ENCODE data around the gene SCN9A.

DNA sequence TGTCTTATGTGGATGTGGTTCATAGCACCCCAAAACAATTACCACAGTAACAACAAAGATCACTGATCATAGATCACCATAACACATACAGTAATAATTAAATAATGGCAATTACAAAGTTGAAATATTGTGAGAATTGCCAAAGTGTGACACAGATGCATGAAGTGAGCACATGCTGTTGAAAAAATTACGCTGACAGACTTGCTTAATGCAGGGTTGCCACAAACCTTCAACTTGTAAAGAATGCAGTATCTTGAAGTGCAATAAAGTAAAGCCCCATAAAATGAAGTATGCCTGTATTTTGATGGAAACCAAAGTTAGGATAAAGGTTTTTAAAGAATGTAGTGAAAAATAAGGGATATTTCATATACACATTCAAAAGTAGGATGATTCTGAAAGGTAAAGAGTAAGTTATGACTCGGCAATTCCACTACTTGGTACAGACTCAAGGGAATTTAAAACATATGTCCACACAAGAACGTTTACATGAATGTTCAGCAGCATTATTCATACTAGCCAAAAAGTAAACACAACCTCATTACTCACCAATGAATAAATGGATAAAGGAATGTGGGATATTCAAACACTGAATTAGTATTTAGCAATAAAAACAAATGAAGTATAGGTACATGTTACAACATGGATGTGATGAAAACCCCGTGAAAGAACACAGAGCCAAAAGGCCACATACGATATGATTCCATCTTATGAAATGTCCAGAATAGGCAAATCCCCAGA is 61.6 kb downstream of the SCN9A start:
- TF ChIP-seq, protein P1, sequence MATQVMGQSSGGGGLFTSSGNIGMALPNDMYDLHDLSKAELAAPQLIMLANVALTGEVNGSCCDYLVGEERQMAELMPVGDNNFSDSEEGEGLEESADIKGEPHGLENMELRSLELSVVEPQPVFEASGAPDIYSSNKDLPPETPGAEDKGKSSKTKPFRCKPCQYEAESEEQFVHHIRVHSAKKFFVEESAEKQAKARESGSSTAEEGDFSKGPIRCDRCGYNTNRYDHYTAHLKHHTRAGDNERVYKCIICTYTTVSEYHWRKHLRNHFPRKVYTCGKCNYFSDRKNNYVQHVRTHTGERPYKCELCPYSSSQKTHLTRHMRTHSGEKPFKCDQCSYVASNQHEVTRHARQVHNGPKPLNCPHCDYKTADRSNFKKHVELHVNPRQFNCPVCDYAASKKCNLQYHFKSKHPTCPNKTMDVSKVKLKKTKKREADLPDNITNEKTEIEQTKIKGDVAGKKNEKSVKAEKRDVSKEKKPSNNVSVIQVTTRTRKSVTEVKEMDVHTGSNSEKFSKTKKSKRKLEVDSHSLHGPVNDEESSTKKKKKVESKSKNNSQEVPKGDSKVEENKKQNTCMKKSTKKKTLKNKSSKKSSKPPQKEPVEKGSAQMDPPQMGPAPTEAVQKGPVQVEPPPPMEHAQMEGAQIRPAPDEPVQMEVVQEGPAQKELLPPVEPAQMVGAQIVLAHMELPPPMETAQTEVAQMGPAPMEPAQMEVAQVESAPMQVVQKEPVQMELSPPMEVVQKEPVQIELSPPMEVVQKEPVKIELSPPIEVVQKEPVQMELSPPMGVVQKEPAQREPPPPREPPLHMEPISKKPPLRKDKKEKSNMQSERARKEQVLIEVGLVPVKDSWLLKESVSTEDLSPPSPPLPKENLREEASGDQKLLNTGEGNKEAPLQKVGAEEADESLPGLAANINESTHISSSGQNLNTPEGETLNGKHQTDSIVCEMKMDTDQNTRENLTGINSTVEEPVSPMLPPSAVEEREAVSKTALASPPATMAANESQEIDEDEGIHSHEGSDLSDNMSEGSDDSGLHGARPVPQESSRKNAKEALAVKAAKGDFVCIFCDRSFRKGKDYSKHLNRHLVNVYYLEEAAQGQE (IDR thresholded peaks at IDR 0.05; ENCODE audit: insufficient read depth in 1 of 2, low read depth in 2 of 2, low read length in 2 of 2), result no peak
- no peak for TF ChIP-seq POLR2AphosphoS5 (IDR thresholded peaks at IDR 0.05; ENCODE audit: low read depth, low read length)
